H1 (cell line): ENCODE data around the gene APLN. TPM values are rescaled to one million over a fixed set of nuclear protein-coding genes. Genes with fewer than 3 reads are reported as not detected.

ENCODE experiments used
- CHD7 ChIP-seq: fragments of 300-600 bp; sonication (generic); IDR thresholded peaks from 2 replicates; pipeline ENCODE4 v1.7.1; 2012; ENCODE audit warnings: low read length, moderate library complexity, mild to moderate bottlenecking, inconsistent platforms; ENCODE audit not compliant: insufficient replicate concordance
- HDAC6 ChIP-seq: IDR thresholded peaks from one replicate; pipeline ENCODE4 v1.7.1; 2012; ENCODE audit warnings: low read depth, mild to moderate bottlenecking, inconsistent platforms, low read length, moderate library complexity
- NANOG ChIP-seq: IDR thresholded peaks from 2 replicates; pipeline ENCODE4 v1.6.1; 2011; ENCODE audit warnings: low read length, low read depth, mild to moderate bottlenecking, inconsistent platforms; ENCODE audit not compliant: insufficient read depth, poor library complexity, severe bottlenecking
- NRF1 ChIP-seq: IDR thresholded peaks from 2 replicates; pipeline ENCODE4 v1.6.1; 2011; ENCODE audit warnings: mild to moderate bottlenecking, low read depth, low read length, improper control_type of control experiment
- RFX5 ChIP-seq: IDR thresholded peaks from 2 replicates; pipeline ENCODE4 v1.6.1; 2011; ENCODE audit warnings: low read depth, low read length, improper control_type of control experiment, borderline replicate concordance
- TEAD4 ChIP-seq: IDR thresholded peaks from 2 replicates; pipeline ENCODE4 v1.6.1; 2012; ENCODE audit warnings: low read depth, low read length, inconsistent platforms, mixed read lengths
- polyA plus RNA-seq, 7 experiments: library from polyadenylated mRNA; depleted of rRNA in 3 of 7; stranded (reverse) in 5 of 7; unstranded in 2 of 7; fragments of >200 nt in 5 of 7; fragments of 200-250 nt in 2 of 7; gene quantifications; 1 replicate in 5 of 7; 2 replicates in 1 of 7; 4 replicates in 1 of 7; pipeline versions ENCODE4 v1.2.1 to v1.2.3, GENCODE V29; 2011 to 2013; ENCODE audit warnings: missing spikeins in 2 of 7, mixed read lengths in 2 of 7
- total RNA-seq: library from RNA; stranded (reverse); fragmentation: NEBNext Ultra II Directional; extraction: Animal tissue kit (Norgen Biotek cat#: 25700); gene quantifications from 2 replicates; pipeline ENCODE4 v1.2.1, GENCODE V29; 2021

Gene APLN
- total and polyA plus RNA-seq, 2 of the 8 experiments (the other 6 are each of a cell fraction or from before 2014, with no cell fraction given): 1.1 to 1.8 TPM

- no peak for TF ChIP-seq CHD7
- TF ChIP-seq RFX5: no peak
- TF ChIP-seq HDAC6: no peak
- TF ChIP-seq NRF1: no peak
- no peak for TF ChIP-seq NANOG
- no peak for TF ChIP-seq TEAD4
Observed at GRCh38 chrX:129694805-129695204, 40.0 kb upstream of the APLN start (continued).
